Skin of body (tissue), 2 donors: ENCODE results near the gene IGF2BP3. TPM values are rescaled to one million over a fixed set of nuclear protein-coding genes. Genes with fewer than 3 reads are reported as not detected.
"Not testable (repeated sequence)": the region's sequence is repeated elsewhere in the genome, so short reads cannot be mapped to it uniquely, and the experiment has no call there.

ENCODE experiments used
- DNase-seq: peaks from one replicate; lab custom pipeline; 2025; lab: John Stamatoyannopoulos, UW
- total RNA-seq: library from RNA; depleted of rRNA; stranded (reverse); fragments of >200 nt; gene quantifications from one replicate; pipeline ENCODE4 v1.2.3, GENCODE V29; 2014

Gene IGF2BP3
- total RNA-seq: 44.8 TPM

GRCh38 chr7:23470330-23471105 lies at the start of gene IGF2BP3:
TSS of gene IGF2BP3 (minus strand) at chr7:23470491. CDS start at chr7:23470110, 381 bp downstream.
- peak; percentile 98 for DNase-seq

GRCh38 chr7:23514755-23515154 lies 44.5 kb upstream of the IGF2BP3 start:
- DNase-seq: no peak

DNA sequence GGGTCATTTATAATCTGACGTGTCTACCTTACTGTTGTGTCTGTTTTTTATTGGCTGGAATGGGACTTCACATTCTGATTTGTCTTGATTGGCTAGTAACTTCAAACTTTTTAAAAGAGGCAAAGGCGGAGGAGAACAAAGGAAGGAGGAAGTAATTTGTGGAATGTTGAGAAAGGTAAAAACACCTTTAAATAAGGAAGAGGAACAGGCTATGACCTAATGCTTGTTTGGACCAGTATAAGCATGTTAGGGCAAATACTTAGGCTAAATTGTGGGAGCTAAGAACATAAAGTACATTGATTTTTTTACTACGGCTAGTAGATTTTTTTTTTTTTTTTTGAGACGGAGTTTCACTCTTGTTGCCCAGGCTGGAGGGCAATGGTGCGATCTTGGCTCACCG lies 43.5 kb upstream of the IGF2BP3 start:
- DNase-seq: not testable (repeated sequence)

- no peak for DNase-seq
These were observed 23.7 kb upstream of the IGF2BP3 start for GRCh38 chr7:23494009-23494408.

- no peak for DNase-seq
These were observed 21.2 kb upstream of the IGF2BP3 start for GRCh38 chr7:23491502-23491901.

DNA sequence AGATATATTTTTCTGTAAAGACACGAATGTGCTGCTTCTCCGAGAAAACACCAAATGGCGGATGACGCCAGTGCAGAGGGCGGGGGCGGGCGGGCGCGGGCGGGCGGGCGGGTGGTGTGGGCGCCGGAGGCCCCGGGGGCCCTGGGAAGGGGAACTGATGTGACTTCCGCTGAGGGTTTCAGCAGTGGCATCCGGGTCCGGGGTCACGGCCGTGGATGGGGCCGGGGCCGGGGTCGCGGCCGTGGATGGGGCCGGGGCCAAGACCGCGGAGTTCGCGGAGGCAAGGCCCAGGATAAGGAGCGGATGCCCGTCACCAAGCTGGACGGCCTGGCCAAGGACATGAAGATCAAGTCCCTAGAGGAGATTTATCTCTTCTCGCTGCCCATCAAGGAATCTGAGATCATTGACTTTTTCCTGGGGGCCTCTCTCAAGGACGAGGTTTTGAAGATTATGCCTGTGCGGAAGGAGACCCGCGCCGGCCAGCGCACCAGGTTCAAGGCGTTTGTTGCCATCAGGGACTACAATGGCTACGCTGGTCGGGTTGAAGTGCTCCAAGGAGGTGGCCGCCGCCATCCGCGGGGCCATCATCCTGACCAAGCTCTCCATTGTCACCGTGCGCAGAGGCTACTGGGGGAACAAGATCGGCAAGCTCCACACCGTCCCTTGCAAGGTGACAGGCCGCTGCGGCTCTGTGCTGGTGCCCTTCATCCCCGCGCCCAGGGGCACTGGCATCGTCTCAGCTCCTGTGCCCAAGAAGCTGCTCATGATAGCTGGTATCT lies 20.3 kb upstream of the IGF2BP3 start:
- DNase-seq: peak; percentile 37

DNA sequence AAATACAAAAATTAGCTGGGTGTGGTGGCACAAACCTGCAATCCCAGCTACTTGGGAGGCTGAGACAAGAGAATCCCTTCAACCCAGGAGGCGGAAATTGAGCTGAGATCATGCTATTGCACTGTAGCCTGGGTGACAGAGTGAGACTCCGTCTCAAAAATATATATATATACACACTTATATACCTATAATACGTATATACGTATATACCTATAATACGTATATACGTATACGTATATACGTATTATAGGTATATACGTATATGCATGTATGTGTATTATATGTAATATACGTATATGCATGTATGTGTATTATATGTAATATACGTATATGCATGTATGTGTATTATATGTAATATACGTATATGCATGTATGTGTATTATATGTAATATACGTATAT lies 18.4 kb upstream of the IGF2BP3 start:
- DNase-seq: not testable (repeated sequence)

GRCh38 chr7:23487670-23488069 lies 17.4 kb upstream of the IGF2BP3 start:
- DNase-seq: no peak

GRCh38 chr7:23486002-23486773 lies 15.9 kb upstream of the IGF2BP3 start:
- no peak for DNase-seq

- no peak for DNase-seq
These were observed 12.4 kb upstream of the IGF2BP3 start for GRCh38 chr7:23482686-23483085.

DNA sequence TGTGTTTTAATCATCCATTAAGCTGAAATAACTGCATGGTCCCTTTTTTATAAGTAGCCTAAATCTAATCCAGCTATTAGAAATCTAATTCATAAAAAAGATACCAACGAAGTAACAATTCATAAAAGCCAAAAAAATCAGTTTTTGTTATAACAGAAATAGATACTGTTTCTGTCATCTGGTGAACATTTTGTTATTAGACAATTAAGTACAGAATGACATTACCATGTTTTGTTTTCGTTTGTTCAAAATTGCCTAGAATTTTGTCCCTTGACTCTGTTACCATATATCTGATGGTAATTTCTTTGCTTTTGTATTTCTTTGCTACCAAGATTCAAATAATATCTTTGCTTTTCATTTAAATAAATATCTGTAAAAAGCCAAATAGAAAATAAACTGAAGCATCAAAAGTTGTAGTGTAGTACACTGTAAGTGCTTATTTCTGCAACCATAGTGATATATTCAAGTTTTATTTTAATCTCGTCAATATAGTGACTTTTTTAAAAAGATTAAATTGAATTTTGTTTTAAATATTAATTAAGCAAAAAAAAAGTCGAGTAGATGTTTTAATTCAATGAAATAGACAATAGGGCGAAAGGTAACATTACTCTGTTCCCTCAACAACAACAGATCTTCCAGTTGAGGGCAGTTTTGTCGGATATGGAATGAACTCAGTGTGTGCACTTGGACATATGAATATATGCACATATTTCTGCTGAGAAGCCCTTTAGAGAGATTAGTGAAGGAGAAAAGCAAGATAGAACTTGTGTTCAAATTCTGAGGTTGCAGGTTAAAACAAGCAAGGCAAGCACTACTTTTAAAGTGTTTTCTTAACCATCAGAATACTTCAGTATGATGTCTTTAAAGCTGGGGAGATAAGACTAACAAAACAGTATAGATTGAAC lies 7.9 kb upstream of the IGF2BP3 start:
- no peak for DNase-seq

DNA sequence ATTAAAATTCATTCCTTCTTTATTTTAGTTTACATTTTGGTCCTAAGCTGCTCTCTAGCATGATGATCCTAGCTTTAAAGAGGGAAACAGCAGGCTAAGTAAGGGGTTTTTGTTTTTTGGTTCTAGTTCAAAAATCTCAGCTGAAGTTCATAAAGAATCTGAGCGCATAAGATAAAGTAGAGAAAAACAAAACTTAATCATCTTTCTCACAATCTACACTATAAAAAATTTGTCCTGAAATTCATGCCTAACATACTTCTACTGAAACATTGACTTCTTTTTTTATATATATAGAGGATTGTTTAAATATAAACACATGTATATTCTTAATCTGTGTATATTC lies 6.8 kb upstream of the IGF2BP3 start:
- no peak for DNase-seq

DNA sequence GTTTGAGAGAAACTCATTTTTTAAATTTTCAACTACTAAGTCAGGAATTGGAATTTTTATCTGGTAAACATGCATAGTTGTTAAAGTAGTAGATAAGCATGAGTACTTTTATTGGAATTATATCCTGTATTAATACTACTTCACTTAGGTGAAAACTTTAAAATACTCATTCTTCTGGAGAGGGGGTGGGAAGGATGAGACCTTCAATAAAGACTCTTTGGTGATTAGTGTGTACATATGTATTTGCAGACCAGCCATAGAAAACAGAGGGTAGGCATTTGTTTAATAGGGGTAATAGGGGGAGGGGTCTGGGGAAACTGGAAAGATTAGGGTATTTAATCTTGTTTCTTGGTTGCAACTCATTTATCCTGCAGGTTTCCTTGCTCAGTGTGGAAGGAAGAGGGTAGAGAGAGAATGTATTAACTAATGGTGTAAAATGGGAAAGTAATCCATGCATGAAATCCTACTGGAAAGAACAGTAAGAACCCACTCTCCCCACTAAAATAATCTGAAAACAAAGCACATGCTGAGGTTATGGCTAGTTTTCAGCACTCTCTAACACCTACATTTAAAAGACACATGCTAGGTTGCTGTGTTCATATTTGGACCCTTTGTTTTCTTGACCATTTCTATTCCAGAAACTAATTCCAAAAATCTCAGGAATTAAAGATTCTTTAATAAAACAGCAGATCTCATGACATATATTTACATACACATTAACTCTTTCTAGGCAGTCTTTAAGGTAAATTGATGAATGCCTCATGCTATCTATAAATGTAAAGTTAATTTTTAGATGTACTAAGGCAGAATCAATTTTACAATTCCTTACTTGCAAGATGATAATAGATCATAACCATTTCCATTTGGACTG lies 6.2 kb upstream of the IGF2BP3 start:
- DNase-seq: no peak

GRCh38 chr7:23475576-23475839 lies 5.2 kb upstream of the IGF2BP3 start:
- no peak for DNase-seq

GRCh38 chr7:23474829-23475575 lies 4.7 kb upstream of the IGF2BP3 start:
- DNase-seq: no peak

- DNase-seq: peak; percentile 96
These were observed 4.0 kb upstream of the IGF2BP3 start for GRCh38 chr7:23474094-23474828.

DNA sequence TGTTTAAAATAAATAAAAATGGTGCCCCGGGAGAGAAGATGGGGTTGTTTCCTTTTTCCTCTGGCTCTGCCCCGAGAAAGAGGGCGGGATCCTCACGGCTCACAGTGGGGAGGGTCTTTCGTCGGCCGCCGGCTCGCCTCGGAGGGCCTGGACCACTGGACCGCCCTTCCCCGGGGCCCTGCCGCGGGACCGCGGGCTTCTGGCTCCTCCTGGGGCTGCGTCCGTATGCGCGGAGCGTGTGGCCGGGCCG lies 3.5 kb upstream of the IGF2BP3 start:
- no peak for DNase-seq

DNA sequence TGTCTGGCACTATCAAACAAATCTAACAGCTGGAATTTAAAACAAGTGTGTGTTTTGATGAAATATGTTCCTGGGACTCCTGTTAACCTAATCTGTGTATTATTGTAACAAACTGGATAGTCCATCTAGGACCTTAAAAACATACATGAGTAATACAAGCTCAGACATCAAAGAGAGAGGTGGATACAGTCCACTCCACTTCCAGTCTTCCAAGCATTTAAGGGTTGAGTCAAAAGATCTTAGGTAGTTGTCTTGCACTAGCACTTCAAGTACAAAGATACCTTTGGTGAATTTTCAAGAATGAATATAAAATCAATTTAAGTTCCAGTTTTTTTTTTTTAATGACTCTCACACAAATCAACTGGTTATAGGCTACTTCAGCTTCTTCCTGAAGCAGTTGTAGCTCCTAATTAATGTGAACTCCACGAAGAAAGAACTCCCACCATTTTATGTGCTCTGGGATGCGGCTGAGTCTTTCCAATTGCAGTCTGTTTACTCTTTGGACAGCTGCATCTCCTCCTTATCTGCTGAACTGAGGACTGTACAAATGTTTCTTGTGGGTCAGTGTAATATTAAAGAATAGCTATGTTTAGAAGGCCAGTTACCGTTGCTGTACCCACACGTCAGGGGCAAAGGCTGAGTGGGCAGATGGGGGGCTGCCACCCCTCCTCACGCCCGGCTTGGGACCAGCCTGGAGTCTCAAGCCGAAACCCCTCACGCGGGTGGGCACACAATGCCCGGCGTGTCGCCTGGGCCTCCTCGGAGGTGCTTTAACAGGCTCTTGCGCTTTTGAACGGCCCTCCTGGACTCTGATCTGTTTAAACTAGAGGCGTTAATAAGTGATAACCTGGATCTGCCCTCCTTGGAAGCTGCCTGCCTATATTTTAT lies 2.9 kb upstream of the IGF2BP3 start:
- no peak for DNase-seq
